ENCODE measurements around the gene PLCH2.

GRCh38 chr1:2535981-2536380 lies 59.9 kb downstream of the PLCH2 start:
- TF ChIP-seq CENPX (CRISPR knock-in tag; IDR thresholded peaks at IDR 0.05) (no peak), RFX3 (CRISPR knock-in tag; IDR thresholded peaks at IDR 0.05) (no peak), ZNF343 (CRISPR knock-in tag; IDR thresholded peaks at IDR 0.05) (no peak), CTCF (CRISPR knock-in tag; IDR thresholded peaks at IDR 0.05) (no peak), ZNF138 (CRISPR knock-in tag; IDR thresholded peaks at IDR 0.05; ENCODE audit: low read depth) (no peak), ZHX1 (CRISPR knock-in tag; IDR thresholded peaks at IDR 0.05; ENCODE audit: low read depth) (no peak), ZFP62 (CRISPR knock-in tag; IDR thresholded peaks at IDR 0.05) (no peak), JUND (CRISPR knock-in tag; IDR thresholded peaks at IDR 0.05) (no peak), AHDC1 (CRISPR knock-in tag; IDR thresholded peaks at IDR 0.05; ENCODE audit: borderline replicate concordance) (no peak), ZBTB1 (CRISPR knock-in tag; IDR thresholded peaks at IDR 0.05; ENCODE audit: borderline replicate concordance) (no peak), CBFB (CRISPR knock-in tag; IDR thresholded peaks at IDR 0.05) (no peak), ZNF614 (CRISPR knock-in tag; IDR thresholded peaks at IDR 0.05; ENCODE audit: borderline replicate concordance) (no peak)

All from HepG2 (cell line).